ENCODE results near the gene SYT15B.
"Not testable (repeated sequence)": the region's sequence is repeated elsewhere in the genome, so short reads cannot be mapped to it uniquely, and the experiment has no call there.

Gene SYT15B

DNA sequence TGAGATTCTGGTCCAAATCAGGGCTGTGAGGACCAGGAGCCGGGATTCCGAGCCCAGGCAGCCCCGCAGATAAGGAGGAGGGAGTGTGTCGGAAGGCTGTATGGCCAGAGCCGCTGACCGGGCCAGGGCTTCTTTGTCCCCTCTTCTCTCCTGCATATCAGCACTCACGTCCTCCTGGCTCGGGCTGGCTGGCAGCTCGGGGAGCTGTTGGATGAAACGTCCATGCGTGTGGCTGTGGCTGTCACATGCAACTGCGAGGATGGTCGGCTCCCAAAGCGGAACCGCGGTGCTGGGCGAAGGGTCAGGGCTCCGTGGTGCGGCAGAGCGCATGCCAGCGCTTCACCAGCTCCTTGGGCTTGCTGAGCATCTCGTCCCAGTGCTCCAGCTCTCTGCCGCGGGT lies 9.5 kb downstream of the SYT15B start:
- H3K36me3 ChIP-seq (ENCODE audit: control insufficient read depth in 1 of 2, insufficient read depth in 2 of 2, low read length in 2 of 2); H3K9me3 ChIP-seq (ENCODE audit: control insufficient read depth in 1 of 2, low read length in 2 of 2); H3K4me3 ChIP-seq (ENCODE audit: low read depth in 1 of 2, low read length in 2 of 2); H3K4me1 ChIP-seq (ENCODE audit: control insufficient read depth in 1 of 2, insufficient read depth in 2 of 2, low read length in 2 of 2); H3K27ac ChIP-seq (ENCODE audit: low read length); H3K27me3 ChIP-seq (ENCODE audit: low read depth, low read length): not testable (repeated sequence)

DNA sequence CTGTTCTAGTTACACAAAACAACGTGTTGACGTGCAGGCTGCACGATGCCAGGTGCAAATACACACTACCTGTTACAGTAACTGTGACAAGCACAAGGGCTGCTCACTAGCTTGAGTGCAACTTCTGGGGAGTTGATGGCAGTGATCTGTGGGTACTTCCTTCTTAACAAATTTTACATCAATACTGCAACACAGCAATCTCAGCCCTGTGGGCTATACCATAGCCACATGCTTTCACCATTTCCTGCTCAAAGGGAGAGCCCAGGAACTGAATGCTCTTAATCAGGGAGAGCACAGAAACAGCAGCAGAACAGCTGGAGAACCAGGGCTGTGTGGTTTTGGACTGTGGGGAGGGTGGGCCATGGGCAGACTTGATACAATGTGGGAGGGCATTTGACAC lies 10.2 kb downstream of the SYT15B start:
- not testable (repeated sequence) for H3K4me1 ChIP-seq (ENCODE audit: control insufficient read depth in 1 of 2, insufficient read depth in 2 of 2, low read length in 2 of 2); H3K36me3 ChIP-seq (ENCODE audit: control insufficient read depth in 1 of 2, insufficient read depth in 2 of 2, low read length in 2 of 2); H3K27ac ChIP-seq (ENCODE audit: low read length); H3K27me3 ChIP-seq (ENCODE audit: low read depth, low read length); H3K9me3 ChIP-seq (ENCODE audit: control insufficient read depth in 1 of 2, low read length in 2 of 2); H3K4me3 ChIP-seq (ENCODE audit: low read depth in 1 of 2, low read length in 2 of 2)

DNA sequence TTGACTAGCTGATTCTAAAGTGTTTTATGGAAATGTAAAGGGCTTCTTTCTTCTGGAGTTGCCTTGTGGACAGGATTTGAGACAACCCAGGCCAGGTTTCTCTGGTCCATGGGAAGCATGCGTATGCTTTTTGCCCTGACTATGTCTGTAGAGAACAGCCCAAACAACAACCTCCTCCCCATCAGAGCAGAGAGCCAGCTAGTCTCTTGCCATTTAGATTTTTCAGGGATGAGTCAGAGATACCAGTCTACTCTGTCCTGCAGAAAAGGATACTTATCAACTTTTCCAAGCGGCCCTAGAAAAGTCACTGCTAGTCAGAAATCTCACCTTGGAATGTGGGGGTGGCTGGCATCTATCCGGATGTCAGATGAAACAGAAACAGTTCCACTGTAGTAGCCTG lies 11.6 kb downstream of the SYT15B start:
- not testable (repeated sequence) for H3K27ac ChIP-seq (ENCODE audit: low read length); H3K36me3 ChIP-seq (ENCODE audit: control insufficient read depth in 1 of 2, insufficient read depth in 2 of 2, low read length in 2 of 2); H3K4me3 ChIP-seq (ENCODE audit: low read depth in 1 of 2, low read length in 2 of 2); H3K27me3 ChIP-seq (ENCODE audit: low read depth, low read length); H3K9me3 ChIP-seq (ENCODE audit: control insufficient read depth in 1 of 2, low read length in 2 of 2); H3K4me1 ChIP-seq (ENCODE audit: control insufficient read depth in 1 of 2, insufficient read depth in 2 of 2, low read length in 2 of 2)

DNA sequence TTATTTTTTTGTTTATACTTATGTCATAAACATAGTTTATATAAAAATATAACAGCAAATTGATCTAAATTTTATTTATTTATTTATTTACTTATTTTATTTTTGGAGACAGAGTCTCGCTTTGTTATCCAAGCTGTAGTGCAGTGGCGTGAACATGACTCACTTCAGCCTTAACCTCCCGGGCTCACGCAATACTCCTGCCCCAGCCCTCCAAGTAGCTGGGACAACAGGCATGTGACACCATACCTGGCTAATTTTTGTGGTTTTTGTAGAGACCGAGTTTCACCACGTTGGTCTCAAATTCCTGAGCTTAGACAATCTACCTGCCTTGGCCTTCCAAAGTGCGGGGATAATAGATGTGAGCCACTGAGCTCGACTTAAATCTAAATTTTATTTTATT lies 13.0 kb downstream of the SYT15B start:
- not testable (repeated sequence) for H3K4me3 ChIP-seq (ENCODE audit: low read depth in 1 of 2, low read length in 2 of 2); H3K36me3 ChIP-seq (ENCODE audit: control insufficient read depth in 1 of 2, insufficient read depth in 2 of 2, low read length in 2 of 2); H3K9me3 ChIP-seq (ENCODE audit: control insufficient read depth in 1 of 2, low read length in 2 of 2); H3K4me1 ChIP-seq (ENCODE audit: control insufficient read depth in 1 of 2, insufficient read depth in 2 of 2, low read length in 2 of 2); H3K27me3 ChIP-seq (ENCODE audit: low read depth, low read length); H3K27ac ChIP-seq (ENCODE audit: low read length)

DNA sequence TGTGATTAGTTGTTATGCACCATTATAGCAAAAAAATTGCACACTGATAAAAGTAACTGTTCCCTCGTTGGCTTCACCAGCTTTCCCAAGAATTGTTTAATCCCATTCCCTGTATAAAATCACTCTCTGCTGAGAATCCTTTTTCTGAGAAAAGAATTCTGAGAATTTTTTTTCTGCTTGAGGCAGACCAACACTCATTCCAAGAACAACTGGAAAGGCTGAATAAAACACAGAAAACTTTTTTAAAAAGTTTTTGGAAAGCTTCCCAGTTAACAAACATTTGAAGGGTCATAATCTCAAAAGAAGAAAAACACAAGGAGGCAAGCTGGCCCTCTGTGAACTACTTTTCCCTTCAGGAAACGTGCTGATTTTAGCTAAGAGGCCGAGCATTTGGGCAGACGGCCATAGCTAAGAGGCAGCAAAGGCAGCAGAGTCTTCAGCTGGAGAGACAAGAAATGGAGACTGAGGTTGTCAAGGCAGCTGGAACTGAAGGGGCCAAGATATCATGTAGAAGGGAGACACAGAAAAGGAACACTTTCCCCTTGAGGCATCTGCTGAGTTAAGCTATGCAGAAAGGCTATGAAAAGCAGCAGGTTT lies 16.5 kb downstream of the SYT15B start:
- not testable (repeated sequence) for H3K4me3 ChIP-seq (ENCODE audit: low read depth in 1 of 2, low read length in 2 of 2); H3K27ac ChIP-seq (ENCODE audit: low read length); H3K9me3 ChIP-seq (ENCODE audit: control insufficient read depth in 1 of 2, low read length in 2 of 2); H3K36me3 ChIP-seq (ENCODE audit: control insufficient read depth in 1 of 2, insufficient read depth in 2 of 2, low read length in 2 of 2); H3K4me1 ChIP-seq (ENCODE audit: control insufficient read depth in 1 of 2, insufficient read depth in 2 of 2, low read length in 2 of 2); H3K27me3 ChIP-seq (ENCODE audit: low read depth, low read length)

DNA sequence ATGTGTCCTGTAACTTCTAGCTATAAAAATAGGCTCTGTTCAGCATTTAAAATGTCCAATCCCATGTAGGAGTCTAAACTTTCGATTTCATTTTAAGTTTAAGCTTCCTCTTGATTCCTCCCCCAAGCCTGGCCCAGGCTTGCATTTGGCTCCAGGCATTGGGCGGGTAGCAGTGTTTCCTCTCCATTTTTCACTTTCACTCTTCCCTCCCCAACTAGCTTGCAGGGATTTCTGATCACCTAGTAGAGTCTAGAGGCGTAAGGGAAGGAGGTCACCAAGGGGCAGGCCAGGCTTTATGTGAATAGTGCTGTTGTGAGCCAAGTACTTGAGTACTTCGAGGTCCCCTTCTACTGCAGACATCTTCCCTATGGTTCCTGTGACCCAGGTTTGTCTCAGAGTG lies 18.5 kb downstream of the SYT15B start:
- H3K4me3 ChIP-seq (ENCODE audit: low read depth in 1 of 2, low read length in 2 of 2); H3K27me3 ChIP-seq (ENCODE audit: low read depth, low read length); H3K27ac ChIP-seq (ENCODE audit: low read length); H3K9me3 ChIP-seq (ENCODE audit: control insufficient read depth in 1 of 2, low read length in 2 of 2); H3K4me1 ChIP-seq (ENCODE audit: control insufficient read depth in 1 of 2, insufficient read depth in 2 of 2, low read length in 2 of 2); H3K36me3 ChIP-seq (ENCODE audit: control insufficient read depth in 1 of 2, insufficient read depth in 2 of 2, low read length in 2 of 2): not testable (repeated sequence)

DNA sequence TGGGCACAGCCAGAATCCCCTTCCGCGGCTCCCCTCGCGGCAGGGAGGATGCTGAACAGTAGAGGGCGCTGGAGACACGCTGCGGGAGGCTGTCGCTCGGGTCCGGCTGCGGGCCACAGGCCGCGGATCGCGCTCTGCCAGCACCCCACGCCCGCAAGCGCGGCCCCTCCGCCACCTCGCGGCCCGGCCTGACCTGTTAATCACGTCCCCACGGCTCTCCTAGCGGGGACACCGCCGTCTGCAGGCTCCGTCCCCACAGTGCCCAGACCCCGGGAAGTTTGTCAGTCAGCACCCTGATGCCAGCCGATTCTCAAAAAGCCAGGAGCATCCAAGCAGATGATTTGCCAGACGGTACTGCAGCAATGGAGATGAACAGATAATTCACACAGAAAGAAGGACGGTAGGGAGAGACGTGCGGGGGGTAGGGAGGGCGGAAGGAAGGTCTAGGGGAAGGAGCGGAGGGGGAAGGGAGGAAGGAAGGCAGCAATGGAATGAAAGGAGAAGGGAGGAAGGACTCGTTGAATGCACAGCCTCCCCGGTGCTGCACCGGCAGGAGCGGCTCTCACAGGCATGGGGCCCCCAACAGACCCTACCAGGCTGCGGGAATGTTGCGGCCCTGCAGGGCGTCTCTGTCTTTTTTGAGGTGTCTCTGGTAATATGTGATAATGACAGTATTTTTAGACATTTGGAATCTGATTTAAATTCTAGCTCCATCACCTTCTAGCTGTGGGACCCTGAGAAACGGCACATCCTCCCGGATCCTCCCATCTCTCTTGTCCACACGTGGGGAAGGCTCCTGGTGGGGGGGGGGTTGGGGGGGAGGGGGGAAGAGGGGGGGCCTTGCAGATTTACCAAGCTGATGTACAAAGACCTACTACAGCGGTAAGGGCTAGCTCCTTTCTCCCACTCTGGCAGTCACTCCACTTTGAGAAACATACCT lies 19.5 kb downstream of the SYT15B start:
- not testable (repeated sequence) for H3K36me3 ChIP-seq (ENCODE audit: control insufficient read depth in 1 of 2, insufficient read depth in 2 of 2, low read length in 2 of 2); H3K27ac ChIP-seq (ENCODE audit: low read length); H3K4me1 ChIP-seq (ENCODE audit: control insufficient read depth in 1 of 2, insufficient read depth in 2 of 2, low read length in 2 of 2); H3K4me3 ChIP-seq (ENCODE audit: low read depth in 1 of 2, low read length in 2 of 2); H3K9me3 ChIP-seq (ENCODE audit: control insufficient read depth in 1 of 2, low read length in 2 of 2); H3K27me3 ChIP-seq (ENCODE audit: low read depth, low read length)

DNA sequence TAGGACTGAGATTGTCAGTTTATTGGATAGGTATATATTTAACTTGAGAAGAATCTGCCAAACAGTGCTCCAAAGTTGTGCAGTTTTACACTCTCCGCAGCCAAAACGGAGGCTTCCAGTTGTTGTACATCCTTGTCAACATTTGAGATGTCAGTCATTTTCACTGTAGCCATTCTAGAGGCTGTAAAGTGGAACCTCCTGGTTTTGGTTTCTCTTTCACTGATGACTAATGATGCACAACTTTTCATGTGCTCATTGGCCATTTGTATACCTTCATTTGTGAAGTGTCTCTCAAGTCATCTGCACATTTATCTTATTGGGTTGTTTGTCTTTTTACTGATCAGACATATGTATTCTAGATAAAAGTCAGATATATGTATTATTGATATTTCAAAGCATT lies 22.5 kb downstream of the SYT15B start:
- not testable (repeated sequence) for H3K27me3 ChIP-seq (ENCODE audit: low read depth, low read length); H3K9me3 ChIP-seq (ENCODE audit: control insufficient read depth in 1 of 2, low read length in 2 of 2); H3K4me3 ChIP-seq (ENCODE audit: low read depth in 1 of 2, low read length in 2 of 2); H3K36me3 ChIP-seq (ENCODE audit: control insufficient read depth in 1 of 2, insufficient read depth in 2 of 2, low read length in 2 of 2); H3K4me1 ChIP-seq (ENCODE audit: control insufficient read depth in 1 of 2, insufficient read depth in 2 of 2, low read length in 2 of 2); H3K27ac ChIP-seq (ENCODE audit: low read length)

DNA sequence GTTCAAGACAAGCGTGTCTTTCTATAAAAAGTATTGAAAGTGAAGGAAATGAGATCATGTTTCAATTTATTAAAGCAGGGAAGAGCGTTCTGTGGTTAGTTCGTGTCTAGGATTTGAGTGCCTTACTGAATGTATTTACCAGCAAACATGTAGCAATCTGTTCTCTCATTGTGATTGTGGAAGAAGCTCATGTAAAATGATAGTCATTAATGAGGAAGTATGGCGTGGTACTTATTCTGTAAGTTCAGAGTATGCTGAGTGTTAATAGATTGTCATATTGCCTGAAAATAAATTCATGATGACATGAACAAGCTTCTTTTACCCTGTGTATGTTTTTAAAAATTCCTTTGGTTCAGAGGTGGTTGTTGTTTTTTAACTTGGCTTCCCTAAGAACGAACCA lies 32.5 kb downstream of the SYT15B start:
- not testable (repeated sequence) for H3K4me1 ChIP-seq (ENCODE audit: control insufficient read depth in 1 of 2, insufficient read depth in 2 of 2, low read length in 2 of 2); H3K9me3 ChIP-seq (ENCODE audit: control insufficient read depth in 1 of 2, low read length in 2 of 2); H3K36me3 ChIP-seq (ENCODE audit: control insufficient read depth in 1 of 2, insufficient read depth in 2 of 2, low read length in 2 of 2); H3K27ac ChIP-seq (ENCODE audit: low read length); H3K27me3 ChIP-seq (ENCODE audit: low read depth, low read length); H3K4me3 ChIP-seq (ENCODE audit: low read depth in 1 of 2, low read length in 2 of 2)

DNA sequence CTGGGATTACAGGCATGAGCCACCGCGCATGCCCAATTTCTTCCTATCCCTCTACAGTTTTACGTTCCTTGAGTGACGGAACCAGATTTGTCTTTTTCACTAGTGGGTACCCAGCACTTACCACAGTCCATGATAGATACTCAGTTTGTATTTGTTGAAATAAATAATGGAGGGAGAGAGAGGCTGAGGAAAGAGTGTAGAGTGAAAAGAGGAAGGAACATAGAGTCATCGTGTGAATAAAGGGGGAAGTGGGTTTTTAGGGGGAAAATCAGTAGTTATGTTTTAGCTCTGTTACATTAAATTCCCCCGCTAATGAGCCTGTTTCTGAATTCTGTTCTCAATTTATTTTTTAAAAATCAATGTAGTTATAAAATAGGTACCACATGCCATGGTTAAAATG lies 37.7 kb downstream of the SYT15B start:
- H3K27me3 ChIP-seq (ENCODE audit: low read depth, low read length), result not testable (repeated sequence)

DNA sequence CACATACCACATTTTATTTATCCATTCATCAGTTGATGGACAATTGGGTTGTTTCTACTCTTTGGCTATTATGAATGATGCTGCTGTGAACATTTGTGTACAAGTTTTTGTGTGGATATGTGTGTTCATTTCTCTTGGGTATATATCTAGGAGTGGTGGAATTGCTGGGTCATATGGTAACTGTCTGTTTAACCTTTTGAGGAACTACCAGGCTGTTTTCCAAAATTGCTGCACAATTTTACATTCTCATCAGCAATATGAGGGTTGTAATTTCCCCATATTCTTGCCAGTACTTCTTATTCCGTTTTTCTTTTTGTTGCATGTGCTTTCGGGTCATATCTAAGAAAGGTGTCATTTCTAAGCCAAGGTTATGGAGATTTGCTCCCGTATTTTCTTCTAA lies 38.3 kb downstream of the SYT15B start:
- H3K4me3 ChIP-seq (ENCODE audit: low read depth in 1 of 2, low read length in 2 of 2); H3K27ac ChIP-seq (ENCODE audit: low read length); H3K36me3 ChIP-seq (ENCODE audit: control insufficient read depth in 1 of 2, insufficient read depth in 2 of 2, low read length in 2 of 2); H3K9me3 ChIP-seq (ENCODE audit: control insufficient read depth in 1 of 2, low read length in 2 of 2); H3K4me1 ChIP-seq (ENCODE audit: control insufficient read depth in 1 of 2, insufficient read depth in 2 of 2, low read length in 2 of 2); H3K27me3 ChIP-seq (ENCODE audit: low read depth, low read length): not testable (repeated sequence)

More for the DNA sequence above, 37.7 kb downstream of the SYT15B start:
- not testable (repeated sequence) for H3K27ac ChIP-seq (ENCODE audit: low read length); H3K4me1 ChIP-seq (ENCODE audit: control insufficient read depth in 1 of 2, insufficient read depth in 2 of 2, low read length in 2 of 2); H3K9me3 ChIP-seq (ENCODE audit: control insufficient read depth in 1 of 2, low read length in 2 of 2); H3K4me3 ChIP-seq (ENCODE audit: low read depth in 1 of 2, low read length in 2 of 2); H3K36me3 ChIP-seq (ENCODE audit: control insufficient read depth in 1 of 2, insufficient read depth in 2 of 2, low read length in 2 of 2)

DNA sequence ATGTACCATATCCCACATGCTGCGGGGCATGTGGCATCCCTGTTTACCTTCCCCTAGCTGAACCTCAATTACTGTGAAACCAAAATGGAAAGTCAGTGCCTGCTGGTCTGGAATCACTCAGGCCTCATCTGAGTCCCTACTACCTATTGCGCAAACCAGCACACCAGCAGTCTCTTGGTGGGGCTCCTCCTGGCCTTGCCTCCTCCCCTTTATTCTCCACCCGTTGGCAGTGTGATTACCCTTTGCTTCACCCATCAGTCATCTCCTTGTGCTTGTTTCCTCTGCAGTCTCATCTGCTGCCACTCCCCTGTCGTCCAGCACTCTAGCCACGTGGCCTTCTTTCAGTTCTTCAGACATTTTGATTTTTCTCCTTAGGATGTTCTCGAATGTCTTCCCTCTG lies 39.3 kb downstream of the SYT15B start:
- H3K36me3 ChIP-seq (ENCODE audit: control insufficient read depth in 1 of 2, insufficient read depth in 2 of 2, low read length in 2 of 2), result not testable (repeated sequence)

More for the DNA sequence above, 39.3 kb downstream of the SYT15B start:
- not testable (repeated sequence) for H3K4me1 ChIP-seq (ENCODE audit: control insufficient read depth in 1 of 2, insufficient read depth in 2 of 2, low read length in 2 of 2); H3K4me3 ChIP-seq (ENCODE audit: low read depth in 1 of 2, low read length in 2 of 2); H3K27me3 ChIP-seq (ENCODE audit: low read depth, low read length); H3K27ac ChIP-seq (ENCODE audit: low read length); H3K9me3 ChIP-seq (ENCODE audit: control insufficient read depth in 1 of 2, low read length in 2 of 2)
